GM10248 (cell line): ENCODE results near the gene RASA2.

Source experiments
- CTCF ChIA-PET: fragments of 300-600 bp; sonication (Branson Sonifier 250); formaldehyde crosslinking; extraction: SDS; loops from one replicate; lab custom pipeline; 2021; ENCODE audit warnings: antibody characterized with exemption; lab: Yijun Ruan, JAX
- POLR2A ChIA-PET: fragments of 350-650 bp; sonication (Branson Sonifier 250); formaldehyde crosslinking; extraction: SDS; loops from one replicate; lab custom pipeline; 2020; ENCODE audit warnings: antibody characterized with exemption; lab: Yijun Ruan, JAX
- DNase-seq: peaks from one replicate; pipeline ENCODE4 v3.0.0; 2012; ENCODE audit errors: extremely low spot score
- CTCF ChIP-seq: IDR thresholded peaks from 2 replicates; pipeline ENCODE4 v1.5.1; 2012; ENCODE audit warnings: mild to moderate bottlenecking, low read depth; ENCODE audit errors: extremely low read depth, missing control alignments, control extremely low read depth

RASA2 gene

GRCh38 chr3:141646760-141647561 lies 160.1 kb downstream of the RASA2 start:
- DNase-seq, result no peak
- POLR2A ChIA-PET, result no interaction called here
- CTCF ChIA-PET, result interaction anchor here (2.6 kb wide), 1 partner anchor 92 kb away, joined by 8 read pairs; no protein-coding TSS in a partner anchor
- no peak for TF ChIP-seq CTCF

- DNase-seq, result no peak
- POLR2A ChIA-PET, result no interaction called here
- TF ChIP-seq CTCF, result no peak
- CTCF ChIA-PET, result interaction anchor here (1.3 kb wide), 1 partner anchor 344 kb away, joined by 4 read pairs; no protein-coding TSS in a partner anchor
Measured at GRCh38 chr3:141647562-141647915, 160.7 kb downstream of the RASA2 start.

GRCh38 chr3:141648055-141648910 lies 161.5 kb downstream of the RASA2 start:
- POLR2A ChIA-PET, result no interaction called here
- no peak for DNase-seq
- no peak for TF ChIP-seq CTCF
- CTCF ChIA-PET, result interaction anchor here (1.3 kb wide), 1 partner anchor 345 kb away, joined by 4 read pairs; no protein-coding TSS in a partner anchor

- TF ChIP-seq CTCF, result no peak
- POLR2A ChIA-PET, result no interaction called here
- CTCF ChIA-PET, result interaction anchor here (0.8 to 1.4 kb wide), 3 partner anchors 19 to 89 kb away, joined by 3 read pairs; no protein-coding TSS in a partner anchor
- no peak for DNase-seq
Measured at GRCh38 chr3:141649871-141650270, 163.0 kb downstream of the RASA2 start.

GRCh38 chr3:141650783-141651182 lies 164.0 kb downstream of the RASA2 start:
- ChIA-PET CTCF (no interaction called here), POLR2A (no interaction called here)
- TF ChIP-seq CTCF, result no peak
- no peak for DNase-seq

GRCh38 chr3:141651409-141651808 lies 164.6 kb downstream of the RASA2 start:
- ChIA-PET POLR2A (no interaction called here), CTCF (no interaction called here)
- no peak for TF ChIP-seq CTCF
- DNase-seq, result no peak
